ENCODE results near the gene PRDM8.

Gene PRDM8

GRCh38 chr4:80189956-80190677, 7.2 kb upstream of the PRDM8 start:
- Mint-ChIP-seq H3K4me1 (peaks cover 17% of the 10 kb centered on the region), H3K27me3 (peaks cover 2% of the 10 kb centered on the region), H3K4me3 (no peak overlapping the region), H3K36me3 (peaks cover 2% of the 10 kb centered on the region), H3K9me3 (no peaks in the 10 kb centered on the region), H3K27ac (no peak overlapping the region)

GRCh38 chr4:80192252-80192866, 4.9 kb upstream of the PRDM8 start:
- Mint-ChIP-seq H3K4me1 (peaks cover 9% of the 10 kb centered on the region), H3K9me3 (no peaks in the 10 kb centered on the region), H3K27ac (no peak overlapping the region), H3K4me3 (no peak overlapping the region), H3K27me3 (peaks cover 8% of the 10 kb centered on the region), H3K36me3 (peaks cover 4% of the 10 kb centered on the region)

- Mint-ChIP-seq H3K27me3 (peaks cover 12% of the 10 kb centered on the region), H3K9me3 (no peaks in the 10 kb centered on the region), H3K27ac (no peak overlapping the region), H3K4me3 (no peak overlapping the region), H3K4me1 (peaks cover 15% of the 10 kb centered on the region), H3K36me3 (peaks cover 7% of the 10 kb centered on the region)
Measured at GRCh38 chr4:80192937-80193336, 4.4 kb upstream of the PRDM8 start.

GRCh38 chr4:80195441-80196140, 1.7 kb upstream of the PRDM8 start:
- H3K4me3 Mint-ChIP-seq: no peak overlapping the region
- peaks cover 17% of the 10 kb centered on the region for H3K27me3 Mint-ChIP-seq
- H3K9me3 Mint-ChIP-seq: no peaks in the 10 kb centered on the region
- no peak overlapping the region for H3K27ac Mint-ChIP-seq
- H3K4me1 Mint-ChIP-seq: peaks cover 20% of the 10 kb centered on the region
- peaks cover 7% of the 10 kb centered on the region for H3K36me3 Mint-ChIP-seq

- no peak overlapping the region for H3K27ac Mint-ChIP-seq
- peaks cover 25% of the 10 kb centered on the region for H3K4me1 Mint-ChIP-seq
- H3K27me3 Mint-ChIP-seq: peaks cover 17% of the 10 kb centered on the region
- H3K9me3 Mint-ChIP-seq: no peaks in the 10 kb centered on the region
- peaks cover 7% of the 10 kb centered on the region for H3K36me3 Mint-ChIP-seq
- H3K4me3 Mint-ChIP-seq: peak overlapping the region; percentile 89
Measured at GRCh38 chr4:80196259-80196921, 913 bp upstream of the PRDM8 start.

- H3K9me3 Mint-ChIP-seq: no peaks in the 10 kb centered on the region
- no peak overlapping the region for H3K27ac Mint-ChIP-seq
- peaks cover 5% of the 10 kb centered on the region for H3K36me3 Mint-ChIP-seq
- peaks cover 17% of the 10 kb centered on the region for H3K27me3 Mint-ChIP-seq
- peaks cover 30% of the 10 kb centered on the region for H3K4me1 Mint-ChIP-seq
- H3K4me3 Mint-ChIP-seq: peak overlapping the region; percentile 89
Measured at GRCh38 chr4:80197601-80198440, 518 bp downstream of the PRDM8 start.

GRCh38 chr4:80198441-80198837, 1.1 kb downstream of the PRDM8 start:
- Mint-ChIP-seq H3K4me1 (peaks cover 33% of the 10 kb centered on the region), H3K4me3 (peak overlapping the region; percentile 89), H3K27me3 (peaks cover 17% of the 10 kb centered on the region)

GRCh38 chr4:80199004-80199560, 1.8 kb downstream of the PRDM8 start:
- peaks cover 17% of the 10 kb centered on the region for H3K27me3 Mint-ChIP-seq
- no peaks in the 10 kb centered on the region for H3K9me3 Mint-ChIP-seq
- H3K4me3 Mint-ChIP-seq: no peak overlapping the region
- H3K36me3 Mint-ChIP-seq: peaks cover 5% of the 10 kb centered on the region
- H3K4me1 Mint-ChIP-seq: peaks cover 33% of the 10 kb centered on the region
- H3K27ac Mint-ChIP-seq: no peak overlapping the region

More at GRCh38 chr4:80198441-80198837, 1.1 kb downstream of the PRDM8 start:
- H3K9me3 Mint-ChIP-seq: no peaks in the 10 kb centered on the region
- H3K27ac Mint-ChIP-seq: no peak overlapping the region
- peaks cover 5% of the 10 kb centered on the region for H3K36me3 Mint-ChIP-seq

- Mint-ChIP-seq H3K9me3 (no peaks in the 10 kb centered on the region), H3K4me1 (peaks cover 33% of the 10 kb centered on the region), H3K27me3 (peaks cover 17% of the 10 kb centered on the region), H3K27ac (no peak overlapping the region), H3K4me3 (peak overlapping the region; percentile 13), H3K36me3 (peaks cover 5% of the 10 kb centered on the region)
Measured at GRCh38 chr4:80199947-80200346, 2.6 kb downstream of the PRDM8 start.

- Mint-ChIP-seq H3K36me3 (peaks cover 3% of the 10 kb centered on the region), H3K4me3 (peak overlapping the region; percentile 83), H3K27ac (peak overlapping the region; percentile 73), H3K4me1 (peaks cover 25% of the 10 kb centered on the region), H3K9me3 (no peaks in the 10 kb centered on the region), H3K27me3 (peaks cover 11% of the 10 kb centered on the region)
Measured at GRCh38 chr4:80201252-80202151, 4.2 kb downstream of the PRDM8 start.

GRCh38 chr4:80202190-80202711, 4.9 kb downstream of the PRDM8 start:
- H3K27me3 Mint-ChIP-seq: peaks cover 9% of the 10 kb centered on the region
- H3K9me3 Mint-ChIP-seq: no peaks in the 10 kb centered on the region
- H3K36me3 Mint-ChIP-seq: peaks cover 3% of the 10 kb centered on the region
- H3K27ac Mint-ChIP-seq: peak overlapping the region; percentile 23
- H3K4me1 Mint-ChIP-seq: peaks cover 25% of the 10 kb centered on the region
- H3K4me3 Mint-ChIP-seq: peak overlapping the region; percentile 83

GRCh38 chr4:80202741-80203553, 5.6 kb downstream of the PRDM8 start:
- Mint-ChIP-seq H3K4me3 (peak overlapping the region; percentile 89), H3K4me1 (peaks cover 18% of the 10 kb centered on the region), H3K27ac (peak overlapping the region; percentile 80), H3K9me3 (no peaks in the 10 kb centered on the region), H3K36me3 (no peaks in the 10 kb centered on the region), H3K27me3 (peaks cover 5% of the 10 kb centered on the region)

GRCh38 chr4:80204433-80205011, 7.2 kb downstream of the PRDM8 start:
- no peak overlapping the region for H3K4me3 Mint-ChIP-seq
- no peaks in the 10 kb centered on the region for H3K9me3 Mint-ChIP-seq
- H3K27ac Mint-ChIP-seq: no peak overlapping the region
- no peaks in the 10 kb centered on the region for H3K36me3 Mint-ChIP-seq
- peaks cover 12% of the 10 kb centered on the region for H3K4me1 Mint-ChIP-seq
- H3K27me3 Mint-ChIP-seq: no peaks in the 10 kb centered on the region

Measured in activated naive CD4-positive, alpha-beta T cell treated with anti-CD3 and anti-CD28 coated beads, Interleukin-2, amount 50 U/mL, for 24 hours (primary cell).